Sigmoid colon (tissue), 3 donors: ENCODE measurements around the gene SLC28A1.

Source experiments
- CTCF ChIP-seq, 4 experiments: fragments of 450-650 bp in 3 of 4; fragments of 200-600 bp in 1 of 4; IDR thresholded peaks; one replicate each; pipeline ENCODE4 v1.5.1; 2016 to 2019; ENCODE audit warnings: antibody characterized with exemption in 4 of 4, mild to moderate bottlenecking in 3 of 4, moderate library complexity in 2 of 4
- POLR2A ChIP-seq, 2 donors: fragments of 450-650 bp; IDR thresholded peaks; one replicate each; pipeline ENCODE4 v1.6.1; 2016; ENCODE audit warnings: antibody characterized with exemption in 2 of 2, mild to moderate bottlenecking in 2 of 2, moderate library complexity in 2 of 2

- TF ChIP-seq POLR2A (IDR thresholded peaks at IDR 0.05) (no peak), CTCF (IDR thresholded peaks at IDR 0.05) (no peak)
Measured at GRCh38 chr15:84869510-84869909, 15.0 kb upstream of the SLC28A1 start.
